Stimulated activated naive CD4-positive, alpha-beta T cell (primary cell): ENCODE data around the gene KRTAP10-8.
"Not testable (repeated sequence)": the region's sequence is repeated elsewhere in the genome, so short reads cannot be mapped to it uniquely, and the experiment has no call there.

ENCODE experiments used
- DNase-seq, 6 experiments: peaks; one replicate each; lab custom pipeline; 2025; lab: John Stamatoyannopoulos, UW

KRTAP10-8 gene

DNA sequence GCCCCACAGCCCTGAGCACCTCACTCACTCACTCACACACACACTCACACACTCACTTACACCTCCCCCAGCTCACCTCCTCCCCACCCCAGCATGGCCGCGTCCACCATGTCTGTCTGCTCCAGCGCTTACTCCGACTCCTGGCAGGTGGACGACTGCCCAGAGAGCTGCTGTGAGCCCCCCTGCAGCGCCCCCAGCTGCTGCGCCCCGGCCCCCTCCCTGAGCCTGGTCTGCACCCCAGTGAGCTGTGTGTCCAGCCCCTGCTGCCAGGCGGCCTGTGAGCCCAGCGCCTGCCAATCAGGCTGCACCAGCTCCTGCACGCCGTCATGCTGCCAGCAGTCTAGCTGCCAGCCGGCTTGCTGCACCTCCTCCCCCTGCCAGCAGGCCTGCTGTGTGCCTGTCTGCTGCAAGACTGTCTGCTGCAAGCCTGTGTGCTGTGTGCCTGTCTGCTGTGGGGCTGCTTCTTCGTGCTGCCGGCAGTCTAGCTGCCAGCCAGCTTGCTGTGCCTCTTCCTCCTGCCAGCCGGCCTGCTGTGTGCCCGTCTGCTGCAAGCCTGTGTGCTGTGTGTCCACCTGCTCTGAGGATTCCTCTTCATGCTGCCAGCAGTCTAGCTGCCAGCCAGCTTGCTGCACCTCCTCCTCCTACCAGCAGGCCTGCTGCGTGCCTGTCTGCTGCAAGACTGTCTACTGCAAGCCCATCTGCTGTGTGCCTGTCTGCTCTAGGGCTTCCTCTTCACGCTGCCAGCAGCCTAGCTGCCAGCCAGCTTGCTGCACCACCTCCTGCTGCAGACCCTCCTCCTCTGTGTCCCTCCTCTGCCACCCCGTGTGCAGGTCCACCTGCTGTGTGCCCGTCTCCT, 34.7 kb downstream of the KRTAP10-8 start, which contains the start of gene KRTAP10-11:
TSS of gene KRTAP10-11 (plus strand) at position 49 of the 856 bp plus-strand sequence. CDS start at position 94, 45 bp downstream.
- not testable (repeated sequence) for DNase-seq

DNA sequence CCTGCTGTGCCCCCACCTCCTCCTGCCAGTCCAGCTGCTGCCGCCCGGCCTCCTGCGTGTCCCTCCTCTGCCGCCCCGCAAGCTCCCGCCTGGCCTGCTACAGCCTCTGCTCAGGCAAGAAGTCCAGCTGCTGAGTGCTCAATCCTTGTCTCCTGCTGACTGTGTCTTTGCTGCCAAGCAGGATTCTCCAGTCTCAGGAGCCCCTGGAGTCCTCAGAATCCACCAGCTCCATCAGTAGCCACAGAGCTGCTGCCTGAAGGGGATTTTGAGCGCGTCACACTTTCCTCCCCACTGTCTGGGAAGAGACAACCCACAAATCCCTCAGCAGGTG, 35.3 kb downstream of the KRTAP10-8 start:
- no peak for DNase-seq

DNA sequence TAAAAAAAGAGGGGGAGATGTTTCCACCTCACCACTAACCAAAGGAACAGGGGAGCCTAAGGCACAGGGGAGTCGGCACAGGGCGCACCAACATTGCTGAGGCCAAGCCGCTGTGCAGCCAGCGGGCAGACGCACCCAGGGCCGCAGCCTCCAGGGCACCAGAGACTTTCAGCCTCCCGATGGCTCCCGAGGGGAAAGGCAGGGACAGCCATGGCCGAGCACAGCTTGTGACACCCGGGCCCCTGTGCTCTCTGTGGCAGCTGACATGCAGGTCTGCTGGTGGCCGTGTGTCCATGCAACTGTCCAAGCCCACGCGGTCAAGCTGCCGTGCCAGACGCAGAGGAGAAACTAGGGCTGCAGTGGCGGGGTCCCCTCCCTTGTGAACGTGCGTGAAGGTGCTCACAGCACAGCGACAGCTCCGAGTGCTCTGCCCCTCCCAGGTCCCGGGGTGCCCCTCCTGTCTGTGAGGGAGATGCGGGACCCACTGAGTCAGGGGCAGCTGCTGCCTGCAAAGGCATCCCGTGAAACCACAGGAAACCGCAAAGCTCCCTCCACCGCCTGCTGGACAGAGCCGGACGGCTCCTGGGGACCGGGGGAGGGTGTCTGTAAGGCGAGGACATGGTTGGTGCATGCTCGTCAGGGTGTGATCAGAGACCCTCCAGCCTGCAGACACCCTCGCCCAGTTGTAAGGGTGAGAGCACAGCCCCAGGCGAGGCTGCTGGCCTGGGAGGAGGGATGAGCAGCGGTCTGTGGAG, 36.9 kb downstream of the KRTAP10-8 start:
- DNase-seq, result no peak

- DNase-seq, result no peak
Measured at GRCh38 chr21:44649521-44650100, 37.7 kb downstream of the KRTAP10-8 start.

DNA sequence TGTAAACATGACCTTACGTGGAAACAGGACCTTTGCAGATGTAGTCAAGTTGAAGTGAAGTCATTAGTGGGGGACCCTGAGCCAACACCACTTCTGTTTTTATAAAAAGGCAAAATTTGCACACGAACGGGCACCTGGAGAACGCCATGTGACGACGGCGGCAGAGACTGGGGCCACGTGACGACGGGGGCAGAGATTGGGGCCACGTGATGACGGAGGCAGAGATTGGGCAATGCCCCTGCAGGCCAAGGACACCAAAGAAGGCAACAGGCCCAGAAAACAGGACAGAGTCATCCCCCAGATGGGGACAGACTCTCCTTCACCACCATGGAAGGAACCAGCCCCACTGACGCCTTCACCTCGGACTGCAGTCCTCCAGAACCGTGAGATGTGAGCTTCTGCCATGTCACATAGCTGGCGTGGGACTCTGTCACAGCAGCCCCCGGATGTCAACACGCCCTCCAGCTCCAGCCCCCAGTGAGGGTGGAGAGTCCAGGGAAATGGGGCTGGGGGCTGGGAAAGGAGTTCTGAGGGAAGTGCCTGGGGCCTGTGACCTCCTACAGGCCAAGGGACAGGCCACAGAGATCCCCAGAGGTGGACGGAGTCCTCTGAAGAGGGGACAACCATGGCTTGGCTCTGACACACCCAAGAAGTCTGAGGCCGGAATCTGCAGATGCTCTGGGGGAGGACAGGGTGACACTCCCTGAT, 38.5 kb downstream of the KRTAP10-8 start:
- no peak for DNase-seq

GRCh38 chr21:44650973-44651675, 39.2 kb downstream of the KRTAP10-8 start:
- DNase-seq, result no peak

- DNase-seq, result no peak
Measured at GRCh38 chr21:44653123-44653522, 41.2 kb downstream of the KRTAP10-8 start.

- DNase-seq, result peak; percentile 41 to 80 (median 65)
Measured at GRCh38 chr21:44653656-44654575, 42.0 kb downstream of the KRTAP10-8 start.

- DNase-seq, result peak in 3 of 6 experiments; percentile 23 to 41 (median 35)
Measured at GRCh38 chr21:44654576-44655175, 42.8 kb downstream of the KRTAP10-8 start, which contains the start of gene KRTAP12-4. Gene KRTAP12-4 (minus strand): TSS chr21:44654659. CDS start chr21:44654614, 45 bp downstream.

DNA sequence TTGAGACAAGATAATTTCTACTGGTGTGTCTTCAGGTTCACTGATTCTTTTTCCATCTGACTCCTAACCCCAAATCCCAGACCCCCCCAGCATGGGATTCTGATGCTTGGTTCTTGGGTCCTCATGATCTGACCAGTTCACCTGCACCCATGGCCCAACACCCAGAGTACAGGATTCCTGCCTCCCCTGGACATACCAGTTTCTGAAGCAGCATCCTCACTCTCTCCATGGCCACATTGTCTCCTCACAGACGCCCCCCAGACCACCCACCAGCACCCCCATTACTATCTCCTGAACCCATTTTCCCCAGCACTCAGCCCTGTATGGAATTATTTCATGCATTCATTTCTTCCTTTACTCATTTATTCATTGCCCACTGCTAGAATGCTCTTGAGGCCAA, 45.0 kb downstream of the KRTAP10-8 start:
- no peak for DNase-seq

DNA sequence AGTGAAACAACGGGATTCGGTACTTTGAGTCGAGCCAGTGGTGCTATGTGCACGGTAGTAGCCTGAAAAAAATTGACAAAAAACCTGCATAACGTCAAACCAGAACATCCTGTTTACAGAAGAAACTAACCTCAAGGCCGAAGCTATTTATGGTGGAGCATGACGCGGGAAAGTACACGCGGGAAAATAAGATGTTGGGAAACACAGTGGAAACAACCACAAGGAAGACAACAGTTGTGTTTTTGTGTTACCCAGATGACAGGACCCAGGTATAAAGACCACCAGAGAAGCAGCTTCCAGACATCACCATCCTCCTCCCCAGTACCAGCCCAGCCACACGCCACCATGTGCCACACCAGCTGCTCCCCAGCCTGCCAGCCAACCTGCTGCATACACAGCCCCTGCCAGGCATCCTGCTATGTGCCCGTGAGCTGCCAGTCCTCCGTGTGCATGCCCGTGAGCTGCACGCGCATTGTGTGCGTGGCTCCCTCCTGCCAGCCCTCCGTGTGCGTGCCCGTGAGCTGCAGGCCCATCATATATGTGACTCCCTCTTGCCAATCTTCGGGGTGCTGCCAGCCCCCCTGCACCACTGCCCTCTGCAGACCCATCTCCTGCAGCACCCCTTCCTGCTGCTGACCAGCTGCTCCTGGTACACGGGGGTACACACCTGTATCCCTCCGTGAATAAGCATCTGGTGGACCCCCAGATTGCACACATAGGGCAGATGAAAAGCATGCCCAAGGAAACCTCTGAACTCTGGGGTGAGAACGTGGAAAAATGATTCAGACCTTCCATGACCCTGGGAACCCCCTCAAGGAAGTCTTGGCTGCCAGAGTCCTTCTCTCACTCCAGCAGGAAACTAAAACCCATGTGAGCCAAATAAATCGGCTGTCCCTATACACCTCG, 46.0 kb downstream of the KRTAP10-8 start, which contains the start of gene KRTAP12-3:
TSS of gene KRTAP12-3 (plus strand) at position 298 of the 906 bp plus-strand sequence. CDS start at position 346, 48 bp downstream.
- DNase-seq, result peak; percentile 44 to 90 (median 71)

- no peak for DNase-seq
Measured at GRCh38 chr21:44658541-44658910, 46.6 kb downstream of the KRTAP10-8 start.

DNA sequence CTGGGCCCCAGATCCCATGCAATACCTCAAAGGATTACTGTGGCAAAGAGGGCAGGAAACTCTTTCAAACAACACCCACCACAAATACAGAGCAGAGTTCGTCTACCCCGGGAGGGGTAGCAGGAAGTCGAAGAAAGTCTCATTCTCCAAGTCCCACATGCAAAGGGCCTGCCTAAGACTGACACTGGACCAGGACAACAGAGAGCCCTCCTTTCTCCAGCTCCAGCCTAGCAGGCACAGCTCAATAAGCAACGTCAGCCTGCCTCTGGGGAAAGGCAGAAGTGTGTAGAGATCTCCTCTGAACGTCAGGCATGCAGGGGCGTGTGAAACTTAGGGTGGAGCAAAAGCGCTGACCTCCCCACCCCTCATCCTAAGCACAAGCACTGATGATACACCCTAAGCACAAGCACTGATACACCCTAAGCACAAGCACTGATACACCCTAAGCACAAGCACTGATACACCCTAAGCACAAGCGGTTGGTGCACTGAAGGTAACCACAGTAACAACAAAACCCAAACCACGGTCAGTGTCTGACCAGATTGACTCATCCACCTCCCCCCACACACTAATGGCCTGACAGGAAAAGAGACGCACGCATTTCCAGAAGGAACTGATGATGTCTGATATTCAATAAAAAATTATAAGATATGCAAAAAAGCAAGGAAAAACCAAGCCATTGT, 47.2 kb downstream of the KRTAP10-8 start:
- DNase-seq, result peak in 3 of 6 experiments; percentile 40 to 59 (median 47)

DNA sequence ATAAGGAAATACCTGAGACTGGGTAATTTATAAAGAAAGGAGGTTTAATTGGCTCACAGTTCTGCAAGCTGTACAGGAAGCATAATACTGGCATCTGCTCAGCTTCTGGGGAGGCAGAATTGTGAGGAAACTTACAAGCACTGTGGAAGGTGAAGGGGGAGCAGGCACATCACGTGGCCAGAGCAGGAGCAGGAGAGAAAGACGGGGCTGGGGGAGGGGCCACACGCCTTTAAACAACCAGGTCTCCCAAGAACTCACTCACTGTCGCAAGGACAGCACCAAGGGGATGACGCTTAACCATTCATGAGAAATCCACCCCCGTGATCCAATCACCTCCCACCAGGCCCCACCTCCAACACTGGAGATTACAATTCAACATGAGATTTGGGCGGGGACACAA, 49.7 kb downstream of the KRTAP10-8 start:
- DNase-seq, result not testable (repeated sequence)
